Stimulated activated CD4-positive, alpha-beta T cell treated with anti-CD3 and anti-CD28 coated beads, Interleukin-4, amount 100 ng/mL, for 48 hours (primary cell): ENCODE results near the gene DUSP14.
"Not testable (repeated sequence)": the region's sequence is repeated elsewhere in the genome, so short reads cannot be mapped to it uniquely, and the experiment has no call there.

ENCODE experiments used
- DNase-seq, 2 donors: peaks; one replicate each; pipeline ENCODE4 v3.0.0-alpha.2; 2020; ENCODE audit warnings: low read depth in 2 of 2

DUSP14 gene

GRCh38 chr17:37483311-37484039, 6.2 kb upstream of the DUSP14 start:
- no peak for DNase-seq

- DNase-seq, result no peak
Observed at GRCh38 chr17:37485938-37486570, 3.6 kb upstream of the DUSP14 start.

GRCh38 chr17:37488009-37488604, 1.6 kb upstream of the DUSP14 start:
- DNase-seq, result no peak

GRCh38 chr17:37488607-37489196, 989 bp upstream of the DUSP14 start:
- DNase-seq, result peak; percentile 50 to 64

- DNase-seq, result peak; percentile 71 to 72
Observed at GRCh38 chr17:37490022-37490587, 414 bp downstream of the DUSP14 start.

GRCh38 chr17:37490638-37491614, 1.2 kb downstream of the DUSP14 start:
- no peak for DNase-seq

- DNase-seq, result no peak
Observed at GRCh38 chr17:37492167-37492566, 2.5 kb downstream of the DUSP14 start.

- no peak for DNase-seq
Observed at GRCh38 chr17:37493249-37494027, 3.7 kb downstream of the DUSP14 start.

GRCh38 chr17:37494401-37494831, 4.7 kb downstream of the DUSP14 start:
- no peak for DNase-seq

GRCh38 chr17:37494971-37495370, 5.3 kb downstream of the DUSP14 start:
- DNase-seq, result no peak

GRCh38 chr17:37500378-37500777, 10.7 kb downstream of the DUSP14 start:
- DNase-seq, result no peak

GRCh38 chr17:37502009-37502936, 12.6 kb downstream of the DUSP14 start:
- DNase-seq, result no peak

GRCh38 chr17:37503148-37503547, 13.5 kb downstream of the DUSP14 start:
- no peak for DNase-seq

GRCh38 chr17:37505333-37505732, 15.6 kb downstream of the DUSP14 start:
- no peak for DNase-seq

- DNase-seq, result no peak
Observed at GRCh38 chr17:37506678-37507077, 17.0 kb downstream of the DUSP14 start.

GRCh38 chr17:37507111-37507510, 17.4 kb downstream of the DUSP14 start:
- DNase-seq, result no peak

GRCh38 chr17:37510056-37510455, 20.4 kb downstream of the DUSP14 start:
- no peak for DNase-seq

GRCh38 chr17:37511642-37512041, 22.0 kb downstream of the DUSP14 start:
- DNase-seq, result not testable (repeated sequence)

GRCh38 chr17:37512442-37513068, 22.9 kb downstream of the DUSP14 start:
- no peak for DNase-seq
